Muscle of back (tissue), 11 donors: ENCODE measurements around the gene UBAC2. TPM values are rescaled to one million over a fixed set of nuclear protein-coding genes. Genes with fewer than 3 reads are reported as not detected.

Experiments
- DNase-seq, 3 donors: peaks; one replicate each; pipeline versions ENCODE4 v3.0.0 to v3.0.0-alpha.2; 2013
- polyA plus RNA-seq, 10 donors: library from polyadenylated mRNA; unstranded; fragments of 120-200 nt; gene quantifications; one replicate each; pipeline ENCODE4 v1.2.1, GENCODE V29; 2013; ENCODE audit not compliant: insufficient read length in 10 of 10

Gene UBAC2
- polyA plus RNA-seq, 10 donors: 70.5 to 93.7 (median 80.4) TPM

DNA sequence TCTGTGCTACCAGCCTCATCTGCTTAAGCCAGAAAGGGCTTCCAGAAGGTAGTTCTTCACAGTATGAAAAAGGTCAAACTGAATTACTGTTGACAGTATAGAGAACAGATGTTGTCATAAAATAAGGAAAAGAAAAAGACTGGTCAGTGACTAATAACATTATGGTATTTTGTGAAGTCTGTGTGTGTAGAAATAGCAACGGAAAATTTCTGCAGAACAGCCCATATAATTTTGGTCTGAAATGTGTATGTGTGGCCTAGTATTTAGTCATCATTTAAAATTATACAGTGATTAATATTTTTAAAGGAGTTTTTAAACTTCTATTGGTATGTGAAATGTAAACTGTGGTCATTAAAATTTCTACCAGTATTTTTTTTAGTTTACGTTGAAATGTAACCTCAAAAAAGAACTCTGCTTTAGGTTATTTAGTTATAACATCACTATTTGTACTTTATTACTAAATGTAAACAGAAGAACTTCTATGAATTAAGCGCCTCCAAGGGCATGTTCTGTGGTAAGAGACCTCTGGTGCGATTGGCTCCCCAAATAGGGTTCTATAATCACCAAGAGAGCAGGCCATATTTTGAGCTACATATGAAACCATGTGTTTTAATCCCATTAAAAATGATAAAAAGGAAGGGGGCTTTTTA, 109.9 kb downstream of the UBAC2 start:
- DNase-seq: peak in 1 of 3 donors; percentile 73

DNA sequence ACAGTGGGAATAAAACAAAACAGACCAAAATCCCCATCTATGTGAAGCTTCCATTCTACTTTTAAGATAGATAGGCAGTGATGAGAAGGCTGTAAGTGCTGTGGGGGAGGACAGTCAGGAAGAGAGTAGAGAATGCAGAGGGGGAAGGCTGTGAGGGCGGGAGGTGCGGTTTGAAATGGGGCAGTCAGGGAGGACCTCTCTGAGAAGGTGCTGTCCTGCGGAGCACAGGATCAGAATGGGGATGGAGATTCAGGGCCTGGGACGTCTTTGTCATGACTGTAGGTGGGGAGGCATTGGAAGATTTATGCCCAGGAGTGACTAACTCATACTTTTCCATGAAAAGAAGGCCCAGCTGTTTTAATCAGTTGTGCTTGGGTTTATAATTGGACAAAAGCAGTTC, 110.5 kb downstream of the UBAC2 start:
- no peak for DNase-seq

DNA sequence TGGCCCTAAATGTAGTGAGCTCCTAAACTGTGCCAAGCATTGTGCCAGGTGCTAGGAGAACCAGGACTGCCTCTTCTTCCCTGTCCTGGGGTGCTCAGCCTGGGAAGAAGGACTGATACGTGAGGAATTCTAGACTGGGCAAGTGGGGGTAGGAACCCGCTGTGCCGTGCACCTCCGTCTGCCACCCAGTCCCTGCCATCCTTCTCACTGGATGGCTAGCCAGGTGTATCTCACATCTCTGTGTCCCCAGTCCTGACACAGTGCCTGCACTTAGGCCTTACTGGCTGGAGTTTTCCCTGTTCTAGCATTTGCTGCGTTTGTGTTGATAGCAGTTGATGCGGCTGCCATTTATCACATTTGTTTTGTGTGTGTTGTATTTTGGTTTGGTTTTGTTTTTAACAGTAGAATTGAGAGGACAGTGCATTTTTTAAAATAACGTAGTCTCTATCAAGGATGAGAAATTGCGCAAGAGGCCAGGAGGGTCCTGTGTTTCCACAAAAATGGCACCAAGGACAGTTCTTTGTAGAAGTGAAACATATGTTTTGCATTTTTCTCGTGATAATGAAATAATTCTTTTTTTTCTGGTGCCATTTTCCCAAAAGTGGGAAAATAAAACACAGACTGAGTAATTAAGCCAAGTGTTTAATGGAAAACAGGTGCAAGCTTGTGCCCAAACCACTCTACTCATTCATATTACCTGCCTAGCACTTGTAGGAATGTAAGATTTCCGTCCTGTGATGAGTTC, 111.3 kb downstream of the UBAC2 start:
- no peak for DNase-seq

DNA sequence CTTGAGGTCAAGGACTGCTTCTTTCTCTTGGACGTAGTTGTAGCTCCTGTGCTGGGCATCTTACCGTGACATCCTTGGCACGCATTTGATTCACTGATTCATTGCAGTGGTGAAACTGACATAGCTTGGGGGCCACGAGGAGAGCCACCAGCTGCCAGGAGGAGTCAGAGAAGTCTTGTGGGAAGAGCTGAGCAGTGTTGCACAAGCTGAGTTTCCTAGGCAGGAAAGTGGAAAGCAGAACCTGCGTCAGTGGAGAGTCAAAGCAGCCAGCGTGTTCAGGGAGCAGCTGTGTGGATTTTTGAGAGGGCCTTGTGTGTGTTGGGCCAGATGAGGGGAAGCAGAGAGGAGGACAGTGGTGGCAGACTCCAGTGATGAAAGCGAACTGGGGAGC, 111.8 kb downstream of the UBAC2 start:
- DNase-seq: peak; percentile 57 to 68 (median 60)

DNA sequence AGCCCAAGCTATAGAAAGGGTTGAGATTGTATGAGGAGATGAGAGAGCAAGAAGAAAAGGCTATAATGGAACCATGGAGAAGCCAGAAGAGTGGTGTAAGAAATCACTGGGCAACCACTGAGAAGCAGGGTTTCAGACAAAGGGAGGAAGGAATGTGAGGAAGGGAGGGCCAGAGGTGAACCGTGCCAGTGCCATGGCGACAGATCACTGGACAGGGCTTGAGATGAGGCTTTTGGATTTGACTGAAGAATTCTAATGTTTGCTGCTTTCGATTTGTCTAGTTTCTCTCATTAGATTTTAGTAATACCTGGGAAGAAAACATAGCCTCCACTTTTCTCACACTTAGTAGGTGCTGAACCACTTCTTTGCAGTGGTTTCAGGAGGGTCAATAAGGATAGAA, 112.8 kb downstream of the UBAC2 start:
- DNase-seq: no peak

DNA sequence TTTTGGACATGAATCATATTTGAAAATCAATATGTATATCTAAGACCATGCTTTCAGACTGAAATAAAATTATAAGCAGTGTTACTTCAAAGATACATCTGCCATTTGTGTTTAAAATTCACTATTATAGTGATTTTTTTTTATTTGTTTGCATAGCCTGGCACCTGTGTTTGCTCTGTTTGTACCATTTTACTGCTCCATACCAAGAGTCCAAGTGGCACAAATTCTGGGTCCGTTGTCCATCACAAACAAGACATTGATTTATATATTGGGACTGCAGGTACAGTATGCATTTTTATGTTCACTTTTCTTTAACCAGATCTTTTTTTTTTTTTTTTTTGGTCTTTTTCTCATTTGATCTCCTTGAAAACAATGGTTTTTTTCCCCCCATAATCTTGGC, 113.3 kb downstream of the UBAC2 start:
- no peak for DNase-seq

DNA sequence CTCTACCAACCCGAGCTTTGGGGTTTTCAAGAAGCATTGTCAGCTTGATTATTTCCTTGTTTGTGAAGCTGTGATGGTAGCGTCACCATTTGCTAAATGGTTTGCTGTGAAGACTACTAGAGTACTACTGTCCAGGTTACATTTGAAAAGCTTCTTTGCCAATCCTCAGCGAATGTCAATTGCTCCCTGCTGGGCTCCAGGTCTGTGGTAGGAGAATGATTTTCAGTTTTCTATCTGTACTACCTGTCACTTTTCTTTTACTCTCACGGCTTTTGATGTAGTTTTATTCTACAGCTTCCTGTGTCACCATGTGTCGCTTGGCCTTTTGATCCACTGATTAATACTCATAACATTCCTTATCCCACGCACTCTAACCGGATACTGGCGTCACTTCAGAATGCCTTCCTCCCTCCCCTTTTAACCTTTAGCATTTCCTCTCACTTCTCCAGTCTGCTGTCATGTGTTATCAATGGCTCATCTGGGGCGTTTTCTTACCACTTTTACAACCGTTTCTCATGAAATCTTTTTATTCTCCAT, 114.1 kb downstream of the UBAC2 start:
- peak in 1 of 3 donors; percentile 34 for DNase-seq

DNA sequence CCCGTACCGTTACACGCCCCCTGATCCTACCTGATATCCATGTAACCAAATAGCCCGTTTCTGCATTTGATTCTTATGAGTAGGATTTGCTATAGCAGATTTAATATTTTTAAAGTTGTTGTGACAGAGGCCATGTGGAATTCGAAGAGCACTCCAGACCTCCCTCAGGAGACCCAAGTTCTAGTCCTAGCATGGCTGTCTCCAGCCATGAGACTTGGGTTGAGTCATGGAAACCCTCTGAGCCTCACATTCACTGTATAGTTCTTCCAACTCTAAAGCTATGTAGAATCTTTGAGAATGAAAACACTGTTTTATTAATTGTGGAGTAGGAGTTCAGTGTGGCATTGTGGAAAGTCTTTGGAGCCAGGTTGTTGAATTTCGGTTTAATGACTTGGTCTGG, 114.5 kb downstream of the UBAC2 start:
- DNase-seq: no peak

DNA sequence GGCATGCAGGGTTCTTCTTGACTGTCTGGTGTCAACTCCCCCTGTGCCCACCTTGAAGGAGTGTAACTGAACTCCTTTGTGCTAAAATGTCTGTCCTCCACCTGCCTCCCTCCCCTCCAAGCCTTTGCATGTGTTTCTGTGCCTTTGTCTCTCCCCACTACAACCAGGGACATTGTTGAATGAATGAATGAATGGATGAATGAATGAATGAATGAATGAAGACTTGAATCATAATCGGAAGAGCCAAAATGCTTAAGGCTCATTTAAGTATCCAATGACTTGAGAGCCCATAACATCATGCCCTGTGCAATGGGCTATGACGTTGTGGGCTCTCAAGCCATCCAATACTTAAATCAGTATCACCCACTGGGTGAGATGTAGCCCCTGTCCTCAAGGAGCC, 115.6 kb downstream of the UBAC2 start:
- no peak for DNase-seq

DNA sequence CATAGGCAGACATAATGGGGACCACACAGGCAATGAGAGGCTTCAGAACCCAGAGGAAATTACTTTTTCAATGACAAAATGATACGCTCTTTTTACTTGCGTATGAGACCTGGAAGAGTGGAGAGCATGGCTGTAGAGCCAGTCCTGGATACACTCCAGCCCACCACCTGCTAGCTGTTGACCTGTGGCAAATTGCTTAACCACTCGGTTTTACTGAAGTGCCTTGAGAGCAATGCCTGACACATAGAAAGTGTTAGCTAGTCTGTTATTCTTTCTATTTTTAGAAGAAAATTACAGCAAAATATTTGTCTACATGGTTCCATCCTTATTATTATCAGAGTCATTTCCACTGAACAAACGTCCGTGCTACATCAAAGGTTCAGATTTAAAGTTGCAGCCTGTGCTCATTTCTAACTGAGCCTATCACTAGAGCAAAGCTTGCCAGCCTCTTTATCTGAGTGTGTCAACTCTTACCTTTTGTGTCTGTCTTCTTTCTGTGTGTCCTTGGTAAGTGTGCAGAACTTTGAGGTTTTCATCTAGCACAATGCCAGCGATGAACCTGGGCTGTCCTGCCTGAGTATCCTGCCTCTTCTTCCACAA, 116.1 kb downstream of the UBAC2 start:
- DNase-seq: no peak

DNA sequence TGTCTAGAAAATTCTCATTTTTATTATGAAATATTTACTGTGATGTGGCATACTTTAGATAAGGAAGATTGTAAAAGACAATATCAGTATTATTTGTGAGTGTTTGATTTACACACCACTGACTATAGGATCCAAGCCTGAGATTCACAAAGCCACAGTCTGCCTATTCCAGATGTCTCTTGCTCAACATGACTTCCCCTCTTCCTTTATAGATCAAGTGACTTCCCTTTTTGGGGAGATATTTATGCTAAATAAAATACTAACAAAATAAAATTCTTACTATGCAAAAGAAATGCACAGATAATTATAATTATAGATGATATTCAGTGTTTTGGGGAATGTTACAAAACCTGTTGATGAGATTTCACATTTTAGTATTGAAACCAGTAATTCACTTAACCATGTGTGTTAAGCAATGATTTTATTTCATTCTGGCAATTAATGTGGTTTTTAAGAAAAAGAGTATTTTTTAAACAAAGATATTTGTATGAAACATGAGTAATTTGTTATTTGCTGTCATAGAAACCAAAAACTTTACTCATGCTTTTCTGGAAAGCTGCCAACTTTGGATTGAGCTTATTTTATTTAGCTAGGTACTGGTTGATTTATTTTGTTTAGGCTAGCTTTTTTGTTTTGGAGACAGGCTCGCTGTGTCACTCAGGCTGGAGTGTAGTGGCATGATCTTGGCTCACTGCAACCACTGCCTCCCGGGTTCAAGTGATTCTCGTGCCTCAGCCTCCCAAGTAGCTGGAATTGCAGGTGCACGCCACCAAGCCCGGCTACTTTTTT, 120.2 kb downstream of the UBAC2 start:
- peak; percentile 61 to 80 (median 74) for DNase-seq

DNA sequence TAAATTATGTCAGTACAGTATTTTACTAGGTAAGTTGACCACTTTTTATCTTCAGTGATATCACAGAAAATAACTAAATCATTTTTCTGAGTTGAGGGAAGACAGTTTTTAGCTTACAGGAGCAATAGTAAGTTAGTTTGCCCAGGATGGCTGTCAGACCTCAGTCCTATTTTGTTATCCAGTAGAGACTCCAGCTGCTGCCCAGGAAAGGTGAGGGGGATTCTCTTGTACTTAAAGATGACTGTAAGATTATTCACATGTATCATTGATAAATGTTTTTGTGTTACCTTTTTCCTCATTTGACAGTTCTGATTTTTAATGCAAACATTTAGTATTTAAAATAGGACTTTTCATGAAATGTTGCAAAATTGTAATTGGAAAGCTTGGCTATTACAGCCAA, 121.1 kb downstream of the UBAC2 start:
- no peak for DNase-seq

DNA sequence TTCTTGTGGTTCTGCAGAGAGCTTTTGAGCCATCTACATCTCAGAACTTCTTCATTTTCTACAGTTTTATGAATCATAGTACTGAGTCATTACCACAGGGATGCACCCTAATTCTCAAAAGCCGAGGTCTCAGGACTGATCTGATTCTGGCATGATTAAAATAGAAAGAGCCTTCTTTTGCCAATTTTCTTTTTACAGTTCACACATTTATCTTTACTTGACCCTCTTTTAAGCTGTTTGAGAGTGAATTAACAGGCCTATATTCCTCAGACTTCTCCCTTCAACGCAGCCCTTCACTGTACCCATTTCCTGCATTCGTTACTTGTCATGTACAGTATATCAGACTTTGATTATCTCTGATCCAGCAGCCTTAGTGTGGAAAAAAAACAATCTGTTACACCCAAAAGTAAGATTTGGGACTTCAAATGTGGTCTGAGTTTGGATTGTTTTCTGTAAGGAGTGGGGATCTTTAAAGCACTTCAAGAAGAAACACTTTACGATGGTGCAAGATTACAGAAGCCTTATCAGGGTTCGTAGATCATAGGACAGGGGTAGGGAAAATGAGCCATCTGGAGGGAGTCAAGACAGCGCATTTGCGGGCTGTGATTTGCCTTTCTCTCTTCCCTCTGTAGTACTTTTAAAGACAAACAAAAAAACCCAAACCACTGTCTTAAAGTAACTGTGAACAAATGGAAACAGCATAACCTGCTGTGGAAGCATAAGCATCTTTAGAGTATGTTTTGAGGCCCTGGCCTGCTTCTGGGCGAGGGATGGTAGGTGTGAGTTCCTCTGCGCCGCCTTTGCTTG, 121.8 kb downstream of the UBAC2 start:
- peak in 1 of 3 donors; percentile 56 for DNase-seq

DNA sequence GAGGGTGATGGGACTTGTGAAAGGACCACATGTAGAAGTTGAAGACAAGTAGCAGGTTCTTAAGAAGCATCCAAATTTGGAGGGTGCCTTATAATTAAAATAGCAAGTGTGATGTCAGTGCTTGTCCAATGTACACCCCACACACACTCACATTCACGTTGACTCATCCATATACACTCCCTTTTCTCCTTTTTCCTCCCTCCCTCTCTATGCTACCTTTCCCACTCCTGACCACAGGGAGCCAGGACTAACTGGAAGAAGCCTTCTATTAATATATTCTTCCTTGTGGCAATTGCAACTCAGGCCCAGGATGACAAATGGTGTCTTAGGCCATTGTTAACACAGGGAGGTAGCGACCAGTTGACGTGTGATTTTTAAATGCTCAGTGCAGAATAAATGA, 122.8 kb downstream of the UBAC2 start:
- DNase-seq: no peak

DNA sequence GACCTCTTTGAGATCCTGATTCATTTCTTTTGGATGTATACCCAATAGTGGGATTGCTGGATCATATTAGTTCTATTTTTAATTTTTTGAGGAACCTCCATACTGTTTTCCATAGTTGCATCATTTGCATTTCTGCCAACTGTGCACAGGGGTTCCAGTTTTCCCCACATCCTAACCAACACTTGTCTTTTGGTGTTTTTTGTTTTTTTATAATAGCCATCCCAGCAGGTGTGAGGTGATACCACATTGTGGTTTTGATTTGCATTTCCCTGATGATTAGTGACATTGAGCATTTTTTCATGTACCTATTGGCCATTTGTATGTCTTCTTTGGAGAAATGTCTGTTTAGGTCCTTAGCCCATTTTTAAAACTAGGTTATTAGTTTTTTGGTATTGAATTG, 125.4 kb downstream of the UBAC2 start:
- no peak for DNase-seq

DNA sequence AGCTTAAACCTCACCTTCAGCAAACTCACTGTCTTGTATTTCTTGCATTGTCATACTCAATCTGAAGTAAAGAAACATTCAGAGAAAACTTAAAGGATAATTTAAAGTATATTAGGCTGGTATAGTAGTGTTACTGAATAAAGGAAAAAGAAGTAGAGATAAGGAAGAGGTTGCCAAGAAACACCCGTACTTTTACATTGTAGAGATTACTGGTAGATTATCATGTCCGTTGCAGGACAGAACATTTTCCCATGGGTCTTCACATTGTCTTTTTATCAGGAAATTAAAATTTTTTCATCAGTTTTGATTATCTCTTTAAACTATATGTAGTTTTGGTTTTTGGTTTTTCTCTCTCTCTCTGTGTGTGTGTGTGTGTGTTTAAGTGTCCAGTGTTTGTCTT, 126.5 kb downstream of the UBAC2 start:
- no peak for DNase-seq

DNA sequence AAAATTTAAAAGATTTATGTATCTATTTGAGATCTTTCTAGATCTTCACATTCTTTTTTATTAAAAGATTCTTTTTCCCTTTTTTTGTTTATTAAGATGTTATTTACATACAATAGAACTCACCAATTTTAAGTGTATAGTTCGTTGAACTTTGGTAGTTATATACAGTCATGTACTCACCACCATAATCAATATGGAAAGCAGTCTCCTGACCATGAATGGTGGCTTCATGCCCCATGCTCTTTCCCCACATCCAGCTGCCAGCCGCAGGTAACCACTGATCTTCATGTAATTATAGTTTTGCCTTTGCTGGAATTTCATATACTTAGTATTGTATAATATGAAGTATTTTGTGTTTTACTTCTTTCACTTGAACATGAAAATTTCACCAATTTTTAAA, 127.1 kb downstream of the UBAC2 start:
- DNase-seq: no peak

DNA sequence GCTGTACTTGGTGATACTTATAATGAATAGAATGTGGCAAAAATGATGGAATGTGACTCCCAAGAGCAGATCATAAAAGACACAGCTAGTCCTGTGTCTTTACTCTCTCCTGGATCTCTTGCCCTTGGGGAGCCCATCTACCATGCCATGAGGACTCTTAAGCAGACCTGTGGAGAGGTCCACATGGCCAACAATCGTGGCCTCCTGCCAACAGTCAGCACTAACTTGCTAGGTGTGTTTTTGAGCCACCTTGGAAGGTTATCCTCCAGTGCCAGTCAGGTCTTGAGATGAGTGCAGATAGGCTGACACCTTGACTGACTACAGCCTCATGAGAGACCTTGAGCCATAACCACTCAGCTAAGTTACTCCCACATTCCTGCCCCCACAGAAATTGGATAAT, 128.8 kb downstream of the UBAC2 start:
- DNase-seq: no peak

DNA sequence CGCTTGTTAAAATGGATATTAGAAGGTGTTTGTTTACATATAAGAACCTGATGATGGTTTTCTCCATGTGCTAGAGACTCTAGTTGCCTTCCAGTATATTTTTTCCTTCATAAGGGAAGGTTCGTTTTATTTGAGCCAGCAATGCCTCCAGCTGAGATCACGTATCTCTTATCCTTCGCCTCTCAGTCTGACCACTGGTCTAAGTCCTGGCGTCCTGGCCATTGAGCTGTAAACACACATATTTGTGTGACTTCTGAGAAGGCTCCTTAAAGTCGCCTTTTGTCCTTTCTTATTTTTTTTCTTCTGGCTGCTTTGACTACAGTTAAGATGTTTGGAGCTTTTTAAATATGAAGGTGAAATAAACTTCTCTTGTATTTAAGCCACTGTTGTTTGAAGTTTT, 130.3 kb downstream of the UBAC2 start:
- no peak for DNase-seq

DNA sequence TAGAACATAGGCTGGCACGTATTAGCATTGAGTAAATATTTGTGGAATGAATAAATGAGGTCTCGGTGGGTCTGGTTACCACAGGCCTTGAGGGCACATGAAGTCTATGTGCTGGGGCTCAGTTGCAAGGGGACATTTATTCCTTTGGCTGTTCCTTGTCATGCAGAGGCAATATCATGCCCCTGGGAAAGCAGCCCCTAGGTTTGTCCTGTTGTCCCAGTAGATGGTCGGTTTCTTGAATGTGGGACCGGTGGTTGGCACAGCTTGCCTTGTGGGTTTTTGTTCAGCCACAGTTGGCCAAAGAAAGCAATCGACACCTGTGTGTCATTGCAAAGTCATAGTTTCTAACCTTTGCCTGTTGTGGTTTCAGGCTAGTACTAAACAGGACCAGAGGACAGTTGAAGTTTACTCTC, 131.2 kb downstream of the UBAC2 start:
- DNase-seq: no peak

DNA sequence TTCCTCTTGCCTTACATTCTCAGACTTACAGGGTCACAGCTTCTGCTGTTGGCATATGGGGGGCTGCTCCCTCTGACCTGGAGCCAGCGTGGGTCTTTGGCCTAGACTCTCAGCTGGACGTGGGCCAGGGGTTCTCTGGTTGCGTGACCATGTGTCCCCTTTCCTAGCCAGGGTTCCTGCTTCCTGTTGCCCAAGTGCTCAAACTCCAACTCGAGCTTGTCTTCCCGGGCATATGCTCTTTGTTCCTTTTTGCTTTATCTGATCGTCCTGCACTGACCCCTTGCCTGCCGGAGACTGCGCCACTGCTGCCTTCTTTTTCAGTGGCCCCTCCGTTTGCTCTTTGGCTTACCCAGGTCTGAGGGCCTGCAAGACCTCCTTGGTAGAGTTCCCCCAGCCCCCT, 131.8 kb downstream of the UBAC2 start:
- no peak for DNase-seq
